HG02571 (cell line): ENCODE measurements around the gene PITPNC1.
"Not testable (repeated sequence)": the region's sequence is repeated elsewhere in the genome, so short reads cannot be mapped to it uniquely, and the experiment has no call there.

Source experiments
- ATAC-seq: cut with Tn5 transposase; IDR thresholded peaks from one replicate; pipeline ENCODE4 v1.9.1; 2021; ENCODE audit warnings: mild to moderate bottlenecking, moderate library complexity; ENCODE audit not compliant: unreplicated experiment

The PITPNC1 gene

DNA sequence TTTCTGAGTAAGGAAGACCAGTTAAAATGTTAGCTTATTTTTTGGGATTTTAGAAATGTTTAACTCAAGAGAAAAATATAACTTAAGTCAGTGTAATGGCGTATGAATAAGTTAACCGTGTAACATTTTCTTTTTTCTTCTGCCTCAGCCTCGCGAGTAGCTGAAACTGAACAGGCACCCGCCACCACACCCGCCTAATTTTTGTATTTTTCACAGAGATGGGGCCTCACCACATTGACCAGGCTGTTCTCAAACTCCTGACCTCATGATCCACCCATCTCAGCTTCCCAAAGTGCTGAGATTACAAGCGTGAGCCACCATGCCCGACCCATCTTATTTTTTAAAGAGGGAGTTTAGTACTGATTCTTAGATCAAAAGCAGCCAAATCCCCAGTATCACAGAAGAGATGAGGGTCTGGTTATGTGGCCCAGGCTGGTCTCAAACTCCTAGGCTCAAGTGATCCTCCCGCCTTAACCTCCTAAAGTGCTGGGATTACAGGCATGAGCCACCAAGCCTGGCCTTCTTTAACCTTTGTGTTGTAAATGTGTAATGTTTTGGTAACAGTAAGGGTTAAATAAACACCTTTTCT, 16.8 kb downstream of the PITPNC1 start:
- ATAC-seq = no peak

DNA sequence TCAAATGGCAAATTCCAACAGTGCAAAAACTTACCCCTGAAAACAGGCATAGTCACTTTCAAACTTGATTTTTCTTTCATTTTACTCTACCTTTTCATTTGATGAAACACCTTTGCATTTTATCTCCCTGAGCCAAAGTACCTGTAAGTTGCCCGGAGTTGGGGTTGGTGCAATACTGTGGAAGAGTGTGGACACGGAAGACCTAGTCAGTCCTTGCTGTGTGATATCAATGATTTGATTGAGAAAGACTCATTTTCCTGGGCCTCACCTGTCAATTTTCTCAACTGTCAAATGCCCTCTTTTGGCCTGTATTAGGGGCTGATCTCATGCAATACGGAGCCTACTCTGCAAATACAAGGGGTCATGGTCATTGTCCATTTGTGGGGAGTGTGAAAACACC, 22.6 kb downstream of the PITPNC1 start:
- ATAC-seq = no peak

DNA sequence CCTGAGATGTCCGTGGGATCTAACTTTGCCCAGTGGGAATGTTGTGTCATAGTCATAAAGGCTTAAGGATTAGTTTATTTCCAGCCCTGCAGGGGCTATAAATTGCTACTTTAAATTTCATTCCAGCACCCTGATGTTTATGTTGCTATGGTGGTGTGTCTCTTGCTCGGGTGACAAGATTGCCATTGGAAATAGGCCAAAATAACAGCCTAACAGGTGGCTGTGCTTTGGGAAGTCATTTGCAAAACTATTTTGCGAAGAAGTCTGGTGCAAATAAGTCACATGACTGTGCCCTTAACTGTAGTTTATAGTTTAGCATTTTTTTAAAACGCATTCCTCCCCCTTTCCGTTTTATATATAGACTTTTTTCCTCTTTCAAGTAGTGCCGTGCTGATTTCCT, 23.1 kb downstream of the PITPNC1 start:
- no peak for ATAC-seq

DNA sequence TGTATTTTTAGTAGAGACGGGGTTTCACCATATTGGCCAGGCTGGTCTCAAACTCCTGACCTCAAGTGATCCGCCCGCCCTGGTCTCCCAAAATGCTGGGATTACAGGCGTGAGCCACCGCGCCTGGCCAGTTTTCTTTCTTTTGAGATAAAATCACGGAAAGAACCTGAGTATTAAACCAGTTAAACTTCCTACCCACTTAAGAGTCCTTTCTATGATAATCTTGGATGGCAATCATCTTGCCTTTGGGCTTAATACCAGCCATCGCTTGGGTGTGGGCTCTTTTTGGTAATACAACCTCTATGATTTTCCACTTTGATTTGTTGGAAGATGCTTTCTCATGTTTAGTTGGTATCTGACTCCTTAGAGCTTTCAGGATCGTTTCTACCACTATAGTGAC, 24.0 kb downstream of the PITPNC1 start:
- no peak for ATAC-seq

DNA sequence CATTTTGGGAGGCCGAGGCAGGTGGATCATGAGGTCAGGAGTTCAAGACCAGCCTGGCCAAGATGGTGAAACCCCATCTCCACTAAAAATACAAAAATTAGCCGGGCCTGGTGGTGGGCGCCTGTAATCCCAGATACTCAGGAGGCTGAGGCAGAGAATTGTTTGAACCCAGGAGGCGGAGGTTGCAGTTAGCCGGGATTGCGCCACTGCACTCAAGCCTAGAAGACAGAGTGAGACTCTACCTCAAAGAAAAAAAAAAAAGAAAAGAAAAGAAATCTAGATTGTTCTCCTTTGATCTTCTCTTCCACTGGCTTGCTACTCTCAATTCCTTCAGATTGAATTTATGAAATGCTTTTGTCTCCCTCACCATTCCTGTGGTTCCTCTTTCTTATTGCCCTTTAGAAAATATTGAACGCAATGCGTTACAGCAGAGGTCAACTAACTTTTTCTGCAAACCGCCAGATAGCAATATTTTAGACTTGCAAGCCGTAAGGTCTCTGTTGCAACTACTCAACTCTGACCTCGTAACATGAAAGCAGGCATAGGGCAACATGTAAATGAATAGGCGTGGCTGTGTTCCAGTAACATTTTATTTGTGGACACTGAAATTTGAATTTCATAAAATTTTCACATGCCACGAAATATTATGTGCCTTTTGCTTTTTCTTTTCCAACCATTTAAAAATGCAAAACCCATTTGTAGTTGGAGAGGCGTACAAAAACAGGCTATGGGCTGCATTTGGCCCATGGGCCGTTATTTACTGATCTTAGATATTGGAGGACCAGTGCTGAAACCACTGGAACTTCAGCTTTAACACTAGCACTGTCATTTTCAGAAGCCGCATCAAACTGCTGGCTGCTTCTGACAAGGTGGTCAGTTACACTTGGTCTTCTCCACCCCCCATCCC, 24.8 kb downstream of the PITPNC1 start:
- ATAC-seq = no peak

DNA sequence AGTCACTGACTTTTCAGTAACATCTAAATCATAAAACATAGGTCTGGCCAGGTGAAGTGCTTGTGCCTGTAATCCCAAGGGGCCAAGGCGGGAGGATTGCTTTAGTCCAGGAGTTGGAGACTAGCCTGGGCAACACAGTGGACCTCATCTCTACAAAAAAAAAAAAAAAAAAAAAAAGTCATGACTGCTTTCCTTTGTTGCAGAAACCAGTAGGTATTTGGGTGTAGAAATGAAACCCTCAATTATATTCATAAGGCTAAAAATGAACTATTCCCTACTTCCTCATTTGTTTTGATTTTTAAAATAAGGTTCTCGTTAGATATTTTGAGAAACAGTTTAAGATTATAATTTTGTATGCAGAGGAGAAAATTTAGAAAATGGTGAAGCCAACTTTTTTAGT, 26.0 kb downstream of the PITPNC1 start:
- no peak for ATAC-seq

DNA sequence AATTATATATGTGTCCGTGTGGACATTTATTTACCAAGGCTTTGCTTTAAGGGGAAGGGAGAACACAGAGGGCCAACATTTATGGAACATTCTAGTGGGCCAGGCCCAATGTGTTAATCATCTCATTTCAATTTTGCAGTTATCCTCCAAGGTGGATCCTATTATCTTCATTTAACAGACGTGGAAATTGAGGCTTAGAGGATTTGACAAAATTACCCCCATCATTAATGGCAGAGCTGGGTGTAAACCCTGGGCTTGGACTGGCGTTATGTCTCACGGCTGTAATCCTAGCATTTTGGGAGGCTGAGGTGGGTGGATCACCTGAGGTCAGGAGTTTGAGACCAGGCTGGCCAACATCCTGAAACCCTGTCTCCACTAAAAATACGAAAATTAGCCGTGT, 26.4 kb downstream of the PITPNC1 start:
- no peak for ATAC-seq

DNA sequence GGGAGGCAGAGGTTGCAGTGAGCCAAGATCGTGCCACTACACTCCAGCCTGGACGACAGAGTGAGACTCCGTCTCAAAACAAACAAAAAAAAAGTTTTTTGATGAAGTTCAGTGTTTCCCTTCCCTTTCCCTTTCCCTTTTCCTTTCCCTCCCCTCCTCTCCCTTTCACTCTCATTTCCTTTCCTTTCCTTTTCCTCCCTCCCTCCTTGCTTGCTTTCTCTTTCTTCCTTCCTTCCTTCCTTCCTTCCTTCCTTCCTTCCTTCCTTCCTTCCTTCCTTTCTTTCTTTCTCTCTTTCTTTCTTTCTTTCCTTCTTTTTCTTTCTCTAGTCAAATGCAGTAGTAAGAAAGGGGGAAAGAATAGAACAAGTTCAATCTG, 31.4 kb downstream of the PITPNC1 start:
- ATAC-seq = not testable (repeated sequence)

DNA sequence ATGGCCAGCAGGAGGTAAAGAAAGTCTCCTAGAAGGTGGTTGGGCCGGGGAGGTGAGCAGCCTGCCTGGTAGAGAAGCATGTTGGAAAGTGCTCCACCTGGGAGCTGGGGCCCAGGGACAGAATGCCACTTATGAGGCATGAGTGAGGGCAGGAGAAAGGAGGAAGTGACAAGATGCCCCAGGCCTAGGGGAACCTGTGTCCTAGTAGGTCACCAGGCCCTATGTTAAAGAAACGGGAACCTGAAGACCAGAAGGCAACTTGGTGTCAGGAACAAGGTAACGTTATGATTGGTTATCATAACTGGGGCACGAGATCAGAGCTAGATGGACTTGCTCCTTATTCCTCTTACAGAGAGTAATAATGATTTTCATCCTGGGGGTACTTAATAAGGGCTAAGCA, 34.3 kb downstream of the PITPNC1 start:
- ATAC-seq = no peak

DNA sequence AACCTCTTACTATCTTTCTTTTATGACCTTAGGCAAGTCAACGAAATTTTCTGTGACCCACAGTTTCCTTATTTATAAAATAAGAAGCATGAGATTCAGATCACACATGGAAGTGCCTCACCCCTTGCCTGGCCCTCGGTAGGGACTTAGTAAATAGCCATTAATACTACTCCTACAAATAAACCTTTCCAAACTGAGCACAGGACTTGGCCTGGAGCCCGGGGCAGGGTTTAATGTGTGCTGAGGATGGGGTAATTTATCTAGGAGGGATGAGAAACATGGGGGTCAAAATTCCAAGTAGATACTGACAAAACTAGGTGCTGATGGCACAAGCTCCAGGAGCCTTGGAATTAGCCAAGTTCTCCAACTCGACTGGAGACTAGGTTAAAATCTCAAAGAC, 35.0 kb downstream of the PITPNC1 start:
- no peak for ATAC-seq

DNA sequence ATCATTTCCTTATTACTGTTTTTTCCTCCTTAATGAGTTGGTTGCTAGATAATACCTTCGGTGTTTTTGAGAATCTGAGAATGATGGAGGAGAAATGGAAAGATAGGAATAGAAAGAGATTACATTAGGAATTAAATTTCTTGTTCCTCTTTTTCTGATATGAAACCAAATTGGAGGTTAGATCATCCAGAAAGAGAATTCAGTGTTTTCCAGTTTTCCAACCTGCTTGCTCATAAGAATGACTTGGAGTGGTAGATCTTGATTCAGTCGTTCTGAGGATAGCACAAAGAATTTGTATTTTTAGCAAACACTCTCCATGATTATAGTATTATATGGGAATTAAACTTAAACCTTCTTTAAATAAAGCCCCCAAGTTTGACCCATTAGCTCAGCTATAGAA, 35.9 kb downstream of the PITPNC1 start:
- ATAC-seq = no peak

DNA sequence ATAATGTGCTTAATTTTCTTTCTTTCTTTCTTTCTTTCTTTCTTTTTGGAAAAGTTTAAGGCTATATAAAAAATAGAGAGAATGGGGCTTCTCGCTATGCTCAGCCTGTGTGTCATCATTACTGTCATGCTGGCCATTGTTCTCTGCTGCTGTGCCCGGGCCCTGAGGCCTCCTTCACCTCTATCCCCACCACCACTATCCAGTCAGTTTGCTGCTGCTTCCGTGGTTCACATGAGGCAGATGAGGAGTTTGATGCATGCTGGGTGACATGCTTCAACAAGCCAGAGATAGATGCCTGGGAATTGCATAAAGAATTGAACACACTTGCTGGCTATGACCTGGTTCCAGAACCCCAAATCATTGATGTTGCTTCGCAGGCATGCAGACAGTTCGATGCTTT, 36.3 kb downstream of the PITPNC1 start:
- ATAC-seq = no peak

DNA sequence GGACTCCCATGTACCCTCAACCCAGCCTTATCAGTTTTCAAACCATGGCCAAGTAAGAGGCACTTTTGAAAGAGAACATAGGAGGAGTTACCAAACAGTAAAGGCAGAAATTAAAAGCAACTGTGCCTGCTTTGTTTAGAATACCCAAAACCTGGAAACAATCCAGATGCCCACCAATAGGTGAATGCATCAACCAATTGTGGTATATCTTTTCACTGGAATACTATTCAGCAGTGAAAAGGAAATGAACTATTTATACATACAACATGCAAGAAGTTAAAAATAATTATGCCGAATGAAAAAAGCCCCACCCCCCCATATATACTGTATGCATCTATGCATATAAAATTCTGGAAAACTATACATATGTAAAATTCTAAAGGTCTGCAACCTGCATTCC, 37.0 kb downstream of the PITPNC1 start:
- no peak for ATAC-seq

DNA sequence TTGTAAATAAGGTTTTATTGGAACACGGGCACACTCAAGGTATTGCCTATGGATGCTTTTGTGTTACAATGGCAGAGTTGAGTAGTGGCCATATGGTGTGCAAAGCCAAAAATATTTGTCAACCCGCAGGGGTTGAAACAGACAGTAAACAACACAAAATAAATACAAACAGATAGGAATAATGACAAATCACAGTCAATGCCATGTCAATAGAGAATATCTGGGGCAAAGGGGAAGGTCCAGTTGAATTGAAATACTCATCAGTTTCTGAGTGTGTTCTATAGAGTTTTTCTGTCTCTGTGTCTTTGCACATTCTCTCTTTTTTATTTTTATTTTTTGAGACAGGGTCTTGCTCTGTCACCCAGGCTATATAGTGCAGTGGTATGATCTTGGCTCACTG, 37.5 kb downstream of the PITPNC1 start:
- ATAC-seq = no peak

DNA sequence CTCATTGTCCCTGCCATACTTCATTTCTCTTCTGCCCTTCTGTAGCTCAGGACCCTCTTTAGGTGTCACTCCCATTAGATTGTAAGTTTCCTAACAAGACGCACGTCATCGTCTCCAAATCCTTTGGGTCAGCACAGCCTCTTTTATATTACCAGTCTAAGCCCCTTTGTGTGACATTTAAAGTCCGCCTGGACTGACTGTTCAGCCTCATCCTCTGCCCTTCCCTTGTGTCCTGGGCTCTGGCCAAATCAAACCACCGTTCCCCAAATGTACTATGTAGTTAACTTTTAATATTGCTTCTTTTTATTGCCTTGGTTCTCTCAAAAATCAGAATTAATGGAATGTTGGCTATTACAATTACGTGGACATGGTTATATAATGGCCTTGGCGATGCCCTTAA, 38.2 kb downstream of the PITPNC1 start:
- ATAC-seq = no peak

DNA sequence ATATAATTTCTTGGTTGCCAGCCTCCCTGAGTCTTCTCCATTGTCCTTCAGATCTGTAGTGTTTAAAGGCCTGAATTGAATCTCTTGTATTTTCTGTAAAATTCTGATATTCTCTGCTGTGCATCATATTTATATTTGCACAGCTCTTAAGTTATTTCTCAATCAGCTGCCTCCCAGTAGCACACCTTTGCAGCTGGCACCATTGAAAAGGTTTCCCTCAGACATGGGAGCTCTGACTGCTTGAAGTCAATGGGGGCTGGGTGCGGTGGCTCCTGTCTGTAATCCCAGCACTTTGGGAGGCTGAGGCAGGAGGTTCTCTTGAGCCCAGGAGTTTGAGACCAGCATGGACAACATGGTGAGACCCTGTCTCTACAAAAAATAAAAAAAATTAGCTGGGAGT, 40.4 kb downstream of the PITPNC1 start:
- ATAC-seq = no peak

DNA sequence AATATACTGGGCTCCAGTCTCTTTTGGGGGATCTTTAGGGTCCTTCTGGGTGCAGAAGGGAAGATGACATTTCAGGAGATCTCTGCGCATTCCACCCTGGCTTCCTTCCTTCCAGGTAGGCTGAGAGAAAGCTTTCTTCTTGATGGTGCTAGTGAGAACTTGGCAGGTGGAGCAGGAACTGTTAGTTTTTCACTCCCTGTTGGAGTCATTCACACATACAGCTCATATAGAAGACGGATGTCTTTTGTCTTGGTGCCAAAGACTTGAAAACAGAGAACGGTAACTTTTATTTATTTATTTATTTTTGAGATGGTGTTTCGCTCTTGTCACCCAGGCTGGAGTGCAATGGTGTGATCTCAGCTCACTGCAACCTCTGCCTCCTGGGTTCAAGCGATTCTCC, 43.9 kb downstream of the PITPNC1 start:
- no peak for ATAC-seq

DNA sequence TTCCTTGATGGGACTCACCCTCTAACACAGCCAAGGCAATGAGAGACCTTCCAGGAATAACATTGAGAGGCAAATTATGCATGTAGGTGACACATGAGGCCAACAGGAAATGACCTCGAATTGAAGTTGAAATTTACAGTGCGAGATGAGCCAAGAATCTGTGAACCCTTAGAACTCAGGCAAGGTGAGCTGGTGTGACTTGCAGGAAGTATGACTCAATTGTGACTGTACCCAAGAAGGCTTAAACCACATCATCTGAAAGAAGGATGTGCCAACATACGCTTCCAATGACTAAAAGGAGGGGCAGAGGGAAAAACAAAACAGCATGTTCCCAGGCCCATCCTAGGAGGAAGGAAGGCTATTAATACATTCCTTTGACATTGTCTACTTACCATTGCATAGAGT, 44.8 kb downstream of the PITPNC1 start:
- ATAC-seq = no peak

DNA sequence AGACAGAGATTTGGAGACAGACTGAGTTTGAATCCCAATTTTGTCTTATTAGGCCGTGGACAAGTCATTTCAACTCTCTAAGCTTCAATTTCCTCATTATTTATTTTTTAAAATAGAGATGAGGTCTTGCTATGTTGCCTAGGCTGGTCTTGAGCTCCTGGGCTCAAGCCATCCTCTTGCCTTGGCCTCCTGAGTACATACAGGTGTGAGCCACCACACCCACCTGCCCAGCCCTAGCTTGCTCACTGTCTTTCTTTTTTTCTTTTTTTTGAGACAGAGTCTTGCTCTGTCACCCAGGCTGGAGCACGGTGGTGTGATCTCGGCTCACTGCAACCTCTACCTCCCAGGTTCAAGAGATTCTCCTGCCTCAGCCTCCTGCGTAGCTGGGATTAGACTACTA, 45.2 kb downstream of the PITPNC1 start:
- ATAC-seq = not testable (repeated sequence)

DNA sequence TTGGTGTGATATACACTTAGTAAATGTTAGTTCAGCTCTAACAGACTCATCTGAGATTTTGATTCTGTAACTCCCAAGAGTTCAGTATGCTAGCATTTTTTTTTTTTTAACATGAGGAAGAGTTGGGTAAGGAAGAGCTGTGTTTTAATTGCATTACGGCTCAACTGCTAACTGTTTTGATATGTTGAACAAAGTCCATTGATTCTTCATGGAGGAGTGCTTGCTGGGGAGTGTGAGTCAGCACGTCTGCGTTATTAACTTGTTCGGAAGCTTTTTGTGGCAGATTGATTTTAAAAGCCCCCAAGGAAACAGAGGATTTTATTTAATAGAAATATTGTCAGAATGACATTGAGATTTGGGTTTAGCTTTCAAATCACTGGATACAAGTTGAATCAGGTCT, 45.8 kb downstream of the PITPNC1 start:
- no peak for ATAC-seq

DNA sequence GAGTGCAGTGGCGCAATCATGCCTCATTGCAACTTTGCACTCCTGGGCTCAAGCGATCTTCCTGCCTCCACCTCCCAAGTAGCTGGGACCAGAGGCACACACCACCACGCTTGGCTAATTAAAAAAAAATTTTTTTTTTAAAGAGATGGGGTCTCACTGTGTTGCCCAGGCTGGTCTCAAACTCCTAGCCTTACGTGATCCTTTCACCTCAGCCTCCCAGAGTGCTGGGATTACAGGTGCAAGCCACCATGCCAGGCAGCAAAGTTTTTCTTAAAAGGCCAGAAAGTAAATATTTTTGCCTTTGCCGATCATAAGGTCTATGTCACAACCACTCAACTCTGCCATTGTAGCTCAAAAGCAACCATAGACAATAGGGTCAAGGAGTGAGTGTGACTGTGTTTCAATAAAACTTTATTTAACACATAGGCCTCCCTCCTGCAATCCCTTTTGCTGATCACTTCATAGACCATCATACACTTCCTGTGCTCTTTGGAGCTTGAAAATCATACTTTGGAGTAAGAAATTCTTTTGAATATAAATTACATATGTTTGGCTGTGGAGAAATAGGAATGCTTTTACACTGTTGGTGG, 48.6 kb downstream of the PITPNC1 start:
- ATAC-seq = no peak

DNA sequence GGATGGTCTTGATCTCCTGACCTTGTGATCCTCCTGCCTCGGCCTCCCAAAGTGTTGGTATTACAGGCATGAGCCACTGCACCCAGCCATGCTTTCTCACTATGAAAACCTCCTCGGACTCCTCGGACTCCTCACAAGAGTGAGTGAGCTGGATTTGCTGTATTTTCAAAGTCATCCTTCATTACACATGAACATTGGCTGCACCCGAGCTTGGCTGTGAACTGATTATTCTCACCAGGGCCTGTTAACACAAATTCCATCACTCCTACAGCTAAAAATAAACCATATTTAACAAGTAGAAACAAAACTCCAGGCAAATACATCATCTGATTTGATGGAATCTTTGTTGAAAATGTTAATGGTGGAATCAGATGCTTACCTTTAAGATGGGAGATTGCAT, 50.3 kb downstream of the PITPNC1 start:
- ATAC-seq = no peak
